NT2/D1 (cell line): Measurements from ENCODE around the gene TMEM14B.

Experiments used
- SUZ12 ChIP-seq: IDR thresholded peaks from 2 replicates; pipeline ENCODE4 v1.6.1; 2011; ENCODE audit not compliant: insufficient read length, insufficient read depth; ENCODE audit errors: extremely low read depth
- YY1 ChIP-seq: IDR thresholded peaks from 2 replicates; pipeline ENCODE4 v1.6.1; 2011; ENCODE audit not compliant: insufficient read length, insufficient read depth

DNA sequence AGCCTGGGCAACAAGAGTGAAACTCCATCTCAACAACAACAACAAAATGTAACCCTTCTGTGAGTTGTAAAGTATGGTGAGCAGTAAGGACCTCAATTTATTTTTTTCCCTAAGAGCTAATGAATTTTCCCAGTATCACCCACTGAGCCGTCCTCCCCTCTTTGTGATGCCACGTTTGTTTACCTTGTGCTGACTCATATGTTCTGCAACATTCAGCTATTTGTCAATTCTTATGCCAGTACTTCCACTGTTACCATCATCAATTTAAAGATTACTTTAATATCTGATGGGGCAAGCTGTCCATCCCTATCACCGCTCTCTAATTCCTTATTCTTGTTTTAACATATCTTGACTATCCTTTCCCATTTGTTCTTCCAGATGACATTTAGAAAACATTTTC is 53.2 kb downstream of the TMEM14B start:
- TF ChIP-seq SUZ12 (no peak), YY1 (no peak)
